K562 (cell line): ENCODE measurements around the gene RABL6. TPM values are rescaled to one million over a fixed set of nuclear protein-coding genes. Genes with fewer than 3 reads are reported as not detected.
A peak's percentile ranks its signal among the peaks of the same experiment; 100 is the strongest.

Experiments
- ATAC-seq: fragments of 200-7000 bp; cut with Tn5 transposase; 3 replicates; pipeline ENCODE4 v1.9.1; 2020; ENCODE audit warnings: moderate library complexity
- BruUV-seq: library from RNA; stranded (reverse); fragments of 400-500 nt; replicated peaks from 2 replicates; lab custom pipeline; 2021; lab: Mats Ljungman, UMichigan
- CTCF ChIA-PET: fragments of 300-600 bp; formaldehyde crosslinking; extraction: SDS; loops from one replicate; lab custom pipeline; 2021; ENCODE audit warnings: low intra/inter-chr PET ratio; lab: Yijun Ruan, JAX
- POLR2A ChIA-PET: fragments of 300-600, 350-650 bp; sonication (Branson Sonifier 250); formaldehyde crosslinking; extraction: SDS; loops from one replicate; lab custom pipeline; 2021; ENCODE audit warnings: antibody characterized with exemption, inconsistent platforms; lab: Yijun Ruan, JAX
- DNase-seq, 4 experiments: peaks; one replicate each; pipeline versions ENCODE4 v3.0.0 to v3.0.0-alpha.2; 2011 to 2018; ENCODE audit warnings: low spot score in 3 of 4, mixed read lengths in 3 of 4; ENCODE audit errors: extremely low read depth in 1 of 4
- FAIRE-seq: peaks from 2 replicates; lab custom pipeline; 2011; peaks lifted over from hg19 to GRCh38; lab: Jason Lieb, UNC
- H2AFZ ChIP-seq: 2 replicates; pipeline ENCODE4 v1.6.0; 2011; ENCODE audit warnings: low read depth, low read length, control low read depth, inconsistent platforms
- H3K27ac ChIP-seq: fragments of 200-600 bp; 3 replicates; pipeline ENCODE4 v1.8.0; 2011; ENCODE audit warnings: low read depth, mild to moderate bottlenecking, control low read depth, inconsistent platforms, low read length, moderate library complexity, mixed read lengths; ENCODE audit errors: extremely low read depth
- H3K27me3 ChIP-seq, 2 experiments: fragments of 300-600 bp in 1 of 2; 2 replicates in 1 of 2; 3 replicates in 1 of 2; pipeline versions ENCODE4 v1.6.0 to v1.8.0; 2011; ENCODE audit warnings: inconsistent platforms in 2 of 2, low read length in 2 of 2, mild to moderate bottlenecking in 1 of 2, mixed read lengths in 1 of 2, moderate library complexity in 1 of 2; ENCODE audit not compliant: control insufficient read depth in 2 of 2, insufficient read depth in 2 of 2
- H3K36me3 ChIP-seq: fragments of 300-600 bp; 3 replicates; pipeline ENCODE4 v1.8.0; 2011; ENCODE audit warnings: mild to moderate bottlenecking, low read length, inconsistent platforms; ENCODE audit not compliant: control insufficient read depth, insufficient read depth
- H3K4me1 ChIP-seq, 2 experiments: fragments of 200-600 bp in 1 of 2; replicated peaks in 1 of 2; 2 replicates in 1 of 2; 3 replicates in 1 of 2; pipeline versions ENCODE4 v1.5.1 to v1.8.0; 2011; ENCODE audit warnings: inconsistent platforms in 2 of 2, low read length in 2 of 2, mild to moderate bottlenecking in 1 of 2, mixed read lengths in 1 of 2, moderate library complexity in 1 of 2; ENCODE audit not compliant: control insufficient read depth in 2 of 2, insufficient read depth in 2 of 2
- H3K4me2 ChIP-seq: 2 replicates; pipeline ENCODE4 v1.6.1; 2011; ENCODE audit warnings: low read length, control low read depth, inconsistent platforms, mixed read lengths; ENCODE audit not compliant: insufficient read depth
- H3K4me3 ChIP-seq: fragments of 200-600 bp; sonication (generic), shearing (Covaris generic); 2 replicates; pipeline ENCODE4 v1.5.1; 2016; ENCODE audit warnings: control low read depth, inconsistent platforms
- H3K79me2 ChIP-seq: fragments of 200-600 bp; 3 replicates; pipeline ENCODE4 v1.8.0; 2011; ENCODE audit warnings: low read length, inconsistent platforms; ENCODE audit not compliant: control insufficient read depth, insufficient read depth
- H3K9ac ChIP-seq, 2 experiments: 2 replicates each; pipeline versions ENCODE4 v1.6.0 to v1.6.1; 2011; ENCODE audit warnings: low read depth in 2 of 2, low read length in 2 of 2, control low read depth in 1 of 2, inconsistent platforms in 1 of 2, mild to moderate bottlenecking in 1 of 2, mixed read lengths in 1 of 2; ENCODE audit not compliant: insufficient read depth in 1 of 2
- H3K9me1 ChIP-seq: one replicate; pipeline ENCODE4 v1.6.0; 2011; ENCODE audit warnings: inconsistent platforms, mild to moderate bottlenecking, low read length, moderate library complexity; ENCODE audit not compliant: control insufficient read depth, insufficient read depth
- H3K9me3 ChIP-seq: replicated peaks from 2 replicates; pipeline ENCODE4 v1.5.1; 2011; ENCODE audit warnings: low read depth, low read length, inconsistent platforms; ENCODE audit not compliant: control insufficient read depth, insufficient read depth
- H4K20me1 ChIP-seq: replicated peaks from 2 replicates; pipeline ENCODE4 v1.6.1; 2011; ENCODE audit warnings: low read length, inconsistent platforms, mixed read lengths; ENCODE audit not compliant: control insufficient read depth, insufficient read depth
- CCNT2 ChIP-seq: IDR thresholded peaks from 2 replicates; pipeline ENCODE4 v1.6.1; 2011; ENCODE audit warnings: borderline replicate concordance, low read depth, mild to moderate bottlenecking, moderate library complexity, mixed read lengths, low read length; ENCODE audit not compliant: insufficient read length; ENCODE audit errors: extremely low read depth
- DACH1 ChIP-seq: fragments of 450-650 bp; IDR thresholded peaks from 2 replicates; pipeline ENCODE4 v1.6.1; 2018; ENCODE audit not compliant: partially characterized antibody
- DIDO1 ChIP-seq: fragments of 450-650 bp; IDR thresholded peaks from 2 replicates; pipeline ENCODE4 v1.6.1; 2016; ENCODE audit warnings: low read depth, missing biosample characterization, missing genetic modification characterization
- FOXA3 ChIP-seq, 2 experiments: fragments of 450-650 bp in 1 of 2; sonication (generic) in 1 of 2; formaldehyde crosslinking; IDR thresholded peaks in 1 of 2; conservative IDR thresholded peaks in 1 of 2; 2 replicates each; pipeline versions ENCODE4 v1.4.0 to v1.8.0; 2020 to 2022; ENCODE audit warnings: mild to moderate bottlenecking in 2 of 2, missing genetic modification reagents in 1 of 2
- MEF2D ChIP-seq: conservative IDR thresholded peaks from 2 replicates; pipeline ENCODE4 v1.6.1; 2016; ENCODE audit warnings: low read depth, missing genetic modification characterization, missing compliant biosample characterization
- NCOR1 ChIP-seq: fragments of 450-650 bp; IDR thresholded peaks from 2 replicates; pipeline ENCODE4 v1.6.1; 2016; ENCODE audit warnings: mild to moderate bottlenecking, moderate library complexity
- NFIC ChIP-seq: fragments of 450-650 bp; IDR thresholded peaks from 2 replicates; pipeline ENCODE4 v1.6.1; 2017; ENCODE audit warnings: mild to moderate bottlenecking, inconsistent platforms
- SMAD3 ChIP-seq: fragments of 450-650 bp; formaldehyde crosslinking; conservative IDR thresholded peaks from 2 replicates; pipeline ENCODE4 v1.4.0; 2020; ENCODE audit warnings: mild to moderate bottlenecking
- ZNF184 ChIP-seq: sonication (generic); formaldehyde crosslinking; IDR thresholded peaks from 2 replicates; pipeline ENCODE4 v1.5.0; 2020; ENCODE audit warnings: missing genetic modification reagents
- ZNF224 ChIP-seq: sonication (generic); formaldehyde crosslinking; IDR thresholded peaks from 2 replicates; pipeline ENCODE4 v1.8.0; 2022; ENCODE audit warnings: mild to moderate bottlenecking, missing genetic modification reagents
- WGBS: fragments of 100-300 bp; shearing (Covaris generic); methylation state at CpG from one replicate; pipeline ENCODE4 v1.1.6; 2016; ENCODE audit warnings: low coverage, mixed read lengths; ENCODE audit not compliant: insufficient coverage; ENCODE audit errors: missing lambda C conversion rate; 5-methylcytosine and 5-hydroxymethylcytosine counted together
- in situ Hi-C: fragments of 300-500 bp; cut with MboI; formaldehyde crosslinking; loops from 4 replicates; pipeline ENCODE4 v1.15.0; 2018; ENCODE audit warnings: inconsistent platforms, mixed read lengths
- intact Hi-C: fragments of 100-400 bp; cut with micrococcal nuclease; formaldehyde crosslinking; loops from 2 replicates; pipeline ENCODE4 v1.14.2; 2022
- polyA plus RNA-seq, 8 experiments: library from polyadenylated mRNA; depleted of rRNA in 4 of 8; stranded (reverse) in 5 of 8; unstranded in 3 of 8; fragments of >200 nt; fragmentation: Nextera tagmentation in 2 of 8; fragmentation: Illumina TruSeq in 1 of 8; extraction: Ambion mirVana in 2 of 8; extraction: Trizol in 1 of 8; gene quantifications; 2 replicates each; pipeline versions ENCODE4 v1.2.1 to v1.2.3, GENCODE V29; 2011 to 2014; ENCODE audit warnings: inconsistent platforms in 1 of 8, missing spikeins in 1 of 8
- total RNA-seq, 7 experiments: library from RNA; depleted of rRNA in 6 of 7; stranded (reverse); fragments of >200 nt in 6 of 7; fragmentation: Illumina TruSeq in 2 of 7; extraction: Trizol in 2 of 7; gene quantifications; 2 replicates each; pipeline versions ENCODE4 v1.2.1 to v1.2.3, GENCODE V29; 2011 to 2021; ENCODE audit warnings: low replicate concordance in 1 of 7
- TF ChIP-seq, protein P1 (sequence below): fragments of 250-450 bp; sonication (Bioruptor Pico); IDR thresholded peaks from 2 replicates; pipeline ENCODE4 v1.6.1; 2021; ENCODE audit warnings: mild to moderate bottlenecking
- TF ChIP-seq, protein P2 (sequence below), 2 experiments: fragments of 200-800 bp in 1 of 2; sonication (Bioruptor generic) in 1 of 2; sonication (generic) in 1 of 2; formaldehyde crosslinking in 1 of 2; IDR thresholded peaks in 1 of 2; conservative IDR thresholded peaks in 1 of 2; 2 replicates each; pipeline versions ENCODE4 v1.5.0 to v1.6.1; 2016 to 2020; ENCODE audit warnings: missing compliant biosample characterization in 1 of 2, missing genetic modification characterization in 1 of 2, missing genetic modification reagents in 1 of 2

RABL6 gene
- total and polyA plus RNA-seq, 9 of the 15 experiments (the other 6 are each of a cell fraction or from before 2014, with no cell fraction given), result 5.6 to 181 (median 84.5) TPM

- TF ChIP-seq, protein P1, sequence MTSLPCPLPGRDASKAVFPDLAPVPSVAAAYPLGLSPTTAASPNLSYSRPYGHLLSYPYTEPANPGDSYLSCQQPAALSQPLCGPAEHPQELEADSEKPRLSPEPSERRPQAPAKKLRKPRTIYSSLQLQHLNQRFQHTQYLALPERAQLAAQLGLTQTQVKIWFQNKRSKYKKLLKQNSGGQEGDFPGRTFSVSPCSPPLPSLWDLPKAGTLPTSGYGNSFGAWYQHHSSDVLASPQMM (CRISPR knock-in tag), result no peak
- no peak for TF ChIP-seq DIDO1 (tag)
- TF ChIP-seq NFIC, result no peak
- TF ChIP-seq MEF2D (tag), result no peak
These were observed 79.2 kb downstream of the RABL6 start (continued) for GRCh38 chr9:136886610-136887597.

DNA sequence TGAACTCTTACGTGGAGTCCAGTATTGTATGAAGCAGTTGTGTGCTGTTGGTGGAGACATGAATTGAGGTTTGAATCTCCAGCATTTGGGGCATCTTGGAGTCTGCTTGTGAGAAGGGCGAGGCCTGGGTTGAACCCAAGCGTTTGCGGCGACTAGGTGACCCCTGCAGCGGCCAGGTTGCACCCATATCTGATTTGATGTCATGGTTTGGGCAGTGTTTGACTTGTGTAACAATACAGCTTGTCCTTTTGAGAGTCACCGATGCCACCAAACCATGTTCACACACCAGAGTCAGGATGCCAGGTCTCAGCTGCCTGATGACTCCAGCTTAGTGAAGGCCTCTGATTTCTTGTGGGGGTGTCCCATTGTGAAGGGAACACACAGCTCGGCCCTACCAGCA, 80.7 kb downstream of the RABL6 start:
- 0 out of 2 replicates have a peak, but pooled peaks cover 14% of the 10 kb centered on the region for H4K20me1 ChIP-seq
- POLR2A ChIA-PET, result interaction anchor here (0.7 to 1.3 kb wide), 3 partner anchors 10 to 26 kb away, joined by 3 to 5 read pairs (median 3); no protein-coding TSS in a partner anchor
- in situ Hi-C loops, result no loop called here
- no peak overlapping the region for H3K4me3 ChIP-seq
- peaks cover 2% of the 10 kb centered on the region for H3K9me1 ChIP-seq
- H3K4me2 ChIP-seq, result no peak overlapping the region
- intact Hi-C loops, result no loop called here
- peaks cover 84% of the 10 kb centered on the region for H3K79me2 ChIP-seq
- FAIRE-seq, result no peak
- H3K27me3 ChIP-seq, result no peaks in the 10 kb centered on the region
- TF ChIP-seq, protein P2, sequence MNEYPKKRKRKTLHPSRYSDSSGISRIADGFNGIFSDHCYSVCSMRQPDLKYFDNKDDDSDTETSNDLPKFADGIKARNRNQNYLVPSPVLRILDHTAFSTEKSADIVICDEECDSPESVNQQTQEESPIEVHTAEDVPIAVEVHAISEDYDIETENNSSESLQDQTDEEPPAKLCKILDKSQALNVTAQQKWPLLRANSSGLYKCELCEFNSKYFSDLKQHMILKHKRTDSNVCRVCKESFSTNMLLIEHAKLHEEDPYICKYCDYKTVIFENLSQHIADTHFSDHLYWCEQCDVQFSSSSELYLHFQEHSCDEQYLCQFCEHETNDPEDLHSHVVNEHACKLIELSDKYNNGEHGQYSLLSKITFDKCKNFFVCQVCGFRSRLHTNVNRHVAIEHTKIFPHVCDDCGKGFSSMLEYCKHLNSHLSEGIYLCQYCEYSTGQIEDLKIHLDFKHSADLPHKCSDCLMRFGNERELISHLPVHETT (CRISPR knock-in tag; conservative IDR thresholded peaks at IDR 0.05 in 1 of 2, IDR thresholded peaks at IDR 0.05 in 1 of 2), result no peak
- TF ChIP-seq ZNF184 (CRISPR knock-in tag) (no peak), NCOR1 (no peak), DACH1 (no peak), SMAD3 (CRISPR knock-in tag) (no peak), ZNF224 (CRISPR knock-in tag) (no peak), FOXA3 (CRISPR knock-in tag; conservative IDR thresholded peaks at IDR 0.05 in 1 of 2, IDR thresholded peaks at IDR 0.05 in 1 of 2) (no peak), CCNT2 (no peak)
- peak overlapping the region in 1 of 2 experiments; percentile 59; a peak in 1 of 4 replicates for H3K9ac ChIP-seq
- peaks cover 13 to 48% of the 10 kb centered on the region in 2 experiments; a peak in 4 of 5 replicates for H3K4me1 ChIP-seq
- BruUV-seq, result no TSS peak
- no peak overlapping the region for H2AFZ ChIP-seq
- 58% methylated on average over 8 of the region's 8 CpGs for WGBS
- CTCF ChIA-PET, result no interaction called here
- no peak for DNase-seq
- ATAC-seq, result no peak
- H3K9me3 ChIP-seq, result no peaks in the 10 kb centered on the region; the same call in 1 of the 2 replicates
- H3K27ac ChIP-seq, result 0 out of 3 replicates have a peak overlapping the region, but pooled peaks have one; percentile 8
- H3K36me3 ChIP-seq, result peaks cover 50% of the 10 kb centered on the region; the same call in 2 of the 3 replicates
